ENCODE data around the gene HDAC7.

HDAC7 gene

DNA sequence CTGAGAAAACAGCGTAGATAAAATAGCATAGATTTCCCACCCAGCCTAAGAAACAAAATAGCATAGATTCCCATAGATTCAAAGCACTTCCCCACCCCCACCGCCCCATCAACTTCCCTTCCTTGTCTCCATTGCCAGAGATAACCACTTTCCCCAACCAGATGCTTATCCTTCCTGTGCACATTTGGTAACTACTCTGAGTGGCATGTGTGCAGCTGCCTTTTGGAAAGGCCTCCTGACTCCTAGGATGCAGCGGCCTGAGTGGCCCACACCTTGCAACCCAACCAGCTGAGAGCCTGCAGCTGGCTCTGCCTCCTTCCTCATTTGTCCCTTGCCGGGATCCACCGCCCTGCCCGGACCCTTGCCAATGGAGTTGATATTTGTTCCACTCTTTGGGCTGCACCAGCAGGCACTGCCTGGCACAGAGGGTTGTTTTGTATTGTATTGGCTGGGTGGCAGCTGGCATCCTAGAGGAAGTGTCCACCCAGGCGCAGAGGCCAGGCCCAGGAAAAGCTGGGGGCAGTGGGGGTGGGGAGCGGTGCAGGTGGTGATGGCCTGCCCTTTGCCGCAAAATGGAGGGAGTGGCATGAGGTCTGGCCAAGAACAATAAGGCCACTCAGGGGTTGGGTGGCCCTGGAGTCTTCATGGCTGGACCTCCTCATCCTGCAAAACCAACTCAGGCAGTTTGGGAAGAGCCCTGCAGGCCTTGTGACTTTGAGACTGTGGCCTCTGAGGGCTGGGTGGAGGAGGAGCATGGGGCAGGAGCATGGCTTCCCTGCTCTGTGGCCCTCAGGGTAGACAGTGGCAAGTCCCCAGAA lies 41.8 kb downstream of the HDAC7 start:
- DNase-seq (ENCODE audit: low read depth), result no peak

GRCh38 chr12:47777151-47777550 lies 42.6 kb downstream of the HDAC7 start:
- no peak for DNase-seq (ENCODE audit: low read depth)

DNA sequence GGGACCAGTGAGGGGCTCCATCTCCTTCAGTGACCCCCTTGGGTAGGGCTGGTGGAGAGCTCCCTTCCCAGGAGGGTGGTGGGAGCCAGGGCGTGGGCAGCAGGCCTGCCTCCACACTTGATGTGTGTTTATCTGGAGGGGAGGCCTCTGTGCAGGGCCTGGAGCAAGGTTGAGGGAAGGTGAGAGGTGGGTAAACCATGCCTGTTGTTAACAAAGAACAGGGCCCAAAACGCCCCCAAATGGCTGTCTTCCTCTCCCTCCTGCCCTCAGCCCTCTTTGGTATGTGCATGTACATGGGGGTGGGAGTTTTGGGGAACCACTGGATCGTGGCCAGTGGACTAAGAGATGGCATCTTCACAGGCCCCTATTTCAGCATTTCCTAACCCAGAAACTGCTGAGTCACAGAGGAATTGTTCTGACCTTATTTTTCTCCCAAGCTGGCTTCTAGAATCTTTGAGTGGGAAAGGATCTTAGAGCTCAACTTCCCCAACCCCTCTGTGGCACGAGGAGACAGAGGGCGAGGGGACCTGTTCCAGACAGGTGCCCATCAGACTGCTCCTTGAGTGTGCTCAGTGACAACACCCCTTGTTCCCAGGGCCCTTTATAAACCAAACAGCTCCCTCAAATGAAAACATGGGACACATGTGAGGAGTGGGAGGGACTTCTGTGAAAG lies 43.1 kb downstream of the HDAC7 start:
- no peak for DNase-seq (ENCODE audit: low read depth)

DNA sequence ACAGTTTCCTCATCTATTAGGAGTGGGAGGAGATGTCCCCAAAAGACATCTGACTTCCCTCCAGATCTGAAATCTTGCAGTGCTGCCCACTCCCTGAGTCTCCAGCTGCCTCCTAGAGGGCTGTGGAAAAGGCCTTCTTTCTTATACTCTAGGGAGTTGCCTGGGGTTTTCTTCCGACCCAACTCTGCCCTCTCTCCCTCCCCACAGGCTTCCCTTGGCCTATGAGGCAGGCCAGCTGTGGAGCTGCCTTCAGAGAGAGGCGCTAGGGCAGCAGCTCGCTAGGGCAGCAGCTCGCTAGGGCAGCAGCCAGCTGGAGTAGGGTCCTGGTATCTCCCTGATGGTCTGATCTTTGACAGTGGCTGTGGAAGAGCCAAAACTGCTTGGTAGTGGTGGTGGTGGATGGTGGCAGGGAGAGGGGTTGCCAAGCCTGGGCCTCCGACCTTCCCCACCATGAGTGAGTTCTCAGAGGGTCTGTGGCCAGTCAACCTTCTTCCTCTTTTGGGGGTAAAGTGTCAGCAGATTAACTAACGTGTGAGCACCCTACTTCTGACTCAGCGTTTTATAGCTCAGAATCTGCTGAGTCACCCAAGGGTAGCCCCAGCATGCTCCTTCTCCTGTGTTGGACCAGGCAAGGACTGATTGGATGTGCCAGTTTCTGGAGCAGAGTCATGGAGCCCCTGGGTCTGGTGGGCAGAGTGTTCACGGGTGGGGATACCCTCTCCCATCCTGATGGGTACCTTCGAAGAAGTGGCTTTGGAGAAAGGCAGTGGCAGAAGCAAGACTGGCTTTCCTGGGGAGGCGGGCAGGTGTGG lies 44.4 kb downstream of the HDAC7 start:
- DNase-seq (ENCODE audit: low read depth), result no peak

- DNase-seq (ENCODE audit: low read depth), result no peak
These were observed 45.0 kb downstream of the HDAC7 start for GRCh38 chr12:47774663-47775062.

GRCh38 chr12:47773858-47774580 lies 45.7 kb downstream of the HDAC7 start:
- no peak for DNase-seq (ENCODE audit: low read depth)

GRCh38 chr12:47773062-47773857 lies 46.4 kb downstream of the HDAC7 start, which contains the start of gene SLC48A1:
SLC48A1 (plus strand) TSS chr12:47773238; CDS start chr12:47773305, 67 bp downstream.
- peak; percentile 30 for DNase-seq (ENCODE audit: low read depth)

DNA sequence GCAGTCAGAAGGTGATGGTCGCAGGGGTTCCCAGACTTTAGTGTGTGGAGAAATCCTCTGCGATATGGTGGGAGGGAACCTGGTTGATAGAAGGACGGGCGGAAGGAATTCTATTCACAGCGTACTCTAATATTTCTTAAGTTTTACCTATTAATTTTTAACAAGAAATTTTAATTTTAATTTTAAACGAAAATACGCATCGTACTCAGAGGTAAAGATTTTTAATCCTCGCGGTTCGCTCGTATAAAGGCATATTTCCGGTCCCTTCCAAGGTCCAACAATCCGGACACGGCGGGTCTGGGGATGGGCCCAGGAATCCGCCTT lies 47.0 kb downstream of the HDAC7 start:
- DNase-seq (ENCODE audit: low read depth), result no peak

DNA sequence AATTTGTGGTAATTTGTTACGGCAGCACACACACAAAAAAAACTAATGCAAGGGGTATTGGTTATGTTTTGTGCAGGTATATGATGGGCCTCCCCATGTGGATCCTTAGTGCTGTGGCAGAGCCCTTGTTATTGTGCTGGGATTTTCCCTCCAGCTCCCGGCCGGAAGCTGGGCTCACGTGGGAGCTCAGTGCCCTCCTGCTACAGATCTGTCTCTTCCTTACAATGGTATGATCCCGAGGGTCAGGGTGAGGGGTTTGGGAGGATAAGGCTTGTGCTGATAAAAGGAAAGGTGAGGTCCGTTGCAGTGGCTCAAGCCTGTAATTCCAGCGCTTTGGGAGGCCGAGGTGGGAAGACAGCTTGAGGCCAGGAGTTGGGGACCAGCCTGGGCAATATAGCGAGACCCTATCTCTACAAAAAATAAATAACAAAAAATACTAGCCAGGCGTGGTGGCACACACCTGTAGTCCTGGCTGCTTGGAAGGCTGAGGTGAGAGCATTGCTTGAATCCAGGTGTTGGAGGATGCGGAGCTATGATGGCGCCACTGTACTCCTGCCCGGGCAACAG lies 47.5 kb downstream of the HDAC7 start:
- no peak for DNase-seq (ENCODE audit: low read depth)

- DNase-seq (ENCODE audit: low read depth), result no peak
These were observed 48.4 kb downstream of the HDAC7 start for GRCh38 chr12:47771304-47771703.

GRCh38 chr12:47770086-47770726 lies 49.5 kb downstream of the HDAC7 start:
- peak; percentile 45 for DNase-seq (ENCODE audit: low read depth)

- DNase-seq (ENCODE audit: low read depth), result no peak
These were observed 50.2 kb downstream of the HDAC7 start for GRCh38 chr12:47769234-47770085.

DNA sequence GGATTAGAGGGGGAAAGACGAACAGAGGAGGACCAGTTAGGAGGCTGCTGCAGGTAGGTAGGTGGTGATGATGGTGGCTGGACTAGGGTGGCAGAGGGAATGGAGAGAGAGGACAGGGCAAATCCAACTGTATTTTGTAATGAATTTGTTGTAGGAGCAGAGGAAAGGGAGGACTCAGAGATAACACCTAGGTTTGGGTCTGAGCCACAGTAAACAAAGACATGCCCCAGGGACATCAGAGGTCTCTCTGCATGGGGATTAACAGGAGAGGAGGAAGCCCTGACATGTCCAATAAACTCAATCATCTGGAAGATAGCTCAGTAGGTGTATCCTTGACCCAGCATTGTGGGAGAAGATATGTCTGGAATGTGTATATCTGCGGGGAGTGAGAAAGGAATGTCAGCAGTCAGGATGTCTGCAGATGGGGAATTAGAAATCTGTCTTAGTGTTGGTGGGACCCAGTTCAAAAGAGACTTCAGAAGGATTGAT lies 51.3 kb downstream of the HDAC7 start:
- no peak for DNase-seq (ENCODE audit: low read depth)

DNA sequence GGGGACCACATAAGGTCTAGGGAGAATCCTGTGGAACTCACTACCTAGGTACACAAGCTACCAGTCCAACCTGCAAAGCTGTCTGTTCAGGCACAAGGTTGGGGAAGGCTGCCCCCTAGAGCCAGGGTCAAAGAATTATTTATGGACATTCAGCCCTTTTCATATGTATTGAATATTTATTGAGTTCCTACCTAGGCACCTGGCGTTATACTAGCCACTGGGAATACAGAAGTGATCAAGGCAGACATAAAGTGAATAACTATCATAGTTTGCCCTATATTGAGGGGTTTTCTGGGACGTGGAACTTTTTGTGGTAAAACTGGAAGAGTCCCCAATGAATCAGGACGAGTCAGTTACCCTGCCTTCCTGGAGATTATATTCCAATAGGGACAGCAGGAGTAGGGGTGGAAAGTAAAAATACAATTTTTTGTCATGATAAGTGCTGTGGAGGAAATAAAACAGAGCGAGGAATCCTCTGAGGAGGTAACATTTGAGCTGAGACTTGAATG lies 52.4 kb downstream of the HDAC7 start:
- no peak for DNase-seq (ENCODE audit: low read depth)

GRCh38 chr12:47766502-47767215 lies 53.0 kb downstream of the HDAC7 start:
- no peak for DNase-seq (ENCODE audit: low read depth)

DNA sequence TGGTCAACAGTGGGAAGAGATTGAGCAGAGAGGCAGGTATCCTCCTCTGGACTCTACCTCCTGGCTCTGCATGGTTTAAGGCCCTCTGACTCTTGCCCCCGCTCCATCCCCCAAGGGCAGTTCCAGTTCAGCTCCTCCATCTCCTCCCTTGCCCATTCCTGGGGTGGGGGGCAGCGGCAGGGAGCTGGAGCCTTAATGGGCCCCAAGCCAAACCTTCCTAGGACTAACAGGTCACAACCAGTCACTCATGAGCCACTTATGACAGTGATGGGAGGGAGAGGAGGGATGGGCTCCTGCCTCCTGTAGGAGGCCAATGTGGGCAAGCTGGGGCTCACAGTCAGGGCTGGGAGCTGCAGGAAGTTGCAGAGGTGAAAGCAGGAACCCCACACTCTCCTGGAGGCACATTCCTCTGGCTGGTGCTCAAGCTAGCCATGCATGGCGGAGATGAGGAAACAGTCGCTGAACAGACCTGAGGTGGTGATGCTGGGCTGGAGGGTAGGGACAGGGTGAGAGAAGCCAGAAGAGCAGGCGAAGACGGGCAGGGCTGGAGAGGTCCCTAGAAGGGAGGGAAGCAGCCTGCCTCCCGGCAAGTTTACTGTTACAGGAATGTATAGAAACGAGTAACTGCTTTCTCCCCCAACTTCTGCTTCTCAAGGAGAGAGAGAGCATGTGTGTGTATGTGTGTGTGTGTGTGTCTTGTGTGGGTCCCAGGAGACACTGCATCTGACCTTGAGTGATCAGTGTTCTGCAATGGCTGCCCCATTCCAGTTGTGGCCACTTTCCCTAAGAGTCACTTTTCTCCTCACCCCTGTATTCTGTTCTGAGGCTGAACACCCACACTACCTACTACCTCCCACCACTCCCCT lies 56.0 kb downstream of the HDAC7 start:
- no peak for DNase-seq (ENCODE audit: low read depth)

DNA sequence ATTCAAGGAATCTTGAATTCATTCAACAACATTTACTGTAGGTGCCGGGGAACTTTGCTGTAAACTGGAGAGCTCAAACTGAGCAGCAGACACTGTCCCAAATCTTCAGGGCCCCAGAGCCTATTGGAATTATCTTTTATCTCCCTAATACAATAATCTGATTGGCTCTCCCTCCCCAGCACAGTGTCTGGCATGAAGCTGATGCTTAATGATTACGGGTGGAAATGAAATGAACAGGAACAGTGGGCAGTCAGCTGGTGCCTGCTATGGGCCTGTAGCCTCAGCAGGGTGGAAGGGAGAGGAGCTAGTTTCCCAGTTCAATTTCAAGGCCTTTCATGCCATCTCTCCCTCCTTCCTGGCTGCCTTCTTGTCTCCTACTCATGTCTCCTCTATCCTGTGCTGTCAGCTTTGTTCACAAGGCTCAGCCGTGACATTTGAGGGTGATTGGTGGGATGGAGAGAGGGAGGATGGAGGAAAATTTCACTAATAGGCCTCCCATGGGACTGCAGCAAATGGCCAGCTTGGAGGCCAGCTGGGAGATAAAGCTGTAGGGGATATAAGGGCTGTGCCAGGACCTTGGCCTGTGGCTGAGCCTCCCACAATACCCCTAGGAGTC lies 56.7 kb downstream of the HDAC7 start:
- DNase-seq (ENCODE audit: low read depth), result no peak

Data from stromal cell of bone marrow (primary cell).